Heart right ventricle (tissue), 16 donors: ENCODE data around the gene HIVEP3. TPM values are rescaled to one million over a fixed set of nuclear protein-coding genes. Genes with fewer than 3 reads are reported as not detected.

Experiments used
- ATAC-seq, 8 donors: fragments of 200-7000 bp; cut with Tn5 transposase; one replicate each; pipeline ENCODE4 v1.9.1; 2020; ENCODE audit warnings: mild to moderate bottlenecking in 8 of 8, moderate library complexity in 8 of 8, moderate number of reproducible peaks in 1 of 8
- DNase-seq, 2 donors: peaks; one replicate each; pipeline ENCODE4 v3.0.0-alpha.2; 2020
- H3K27ac ChIP-seq, 10 donors: fragments of 200-600 bp; sonication (generic) in 2 of 10; one replicate each; pipeline versions ENCODE4 v1.5.0 to v1.8.0; 2020 to 2022; ENCODE audit warnings: mild to moderate bottlenecking in 3 of 10
- H3K27me3 ChIP-seq, 7 donors: fragments of 200-600 bp; one replicate each; pipeline ENCODE4 v1.8.0; 2021 to 2022; ENCODE audit warnings: mild to moderate bottlenecking in 2 of 7
- H3K36me3 ChIP-seq, 9 donors: fragments of 200-600 bp; sonication (generic) in 1 of 9; one replicate each; pipeline versions ENCODE4 v1.5.0 to v1.8.0; 2020 to 2022; ENCODE audit warnings: mild to moderate bottlenecking in 2 of 9
- H3K4me1 ChIP-seq, 9 donors: fragments of 200-600 bp; sonication (generic) in 1 of 9; one replicate each; pipeline versions ENCODE4 v1.5.0 to v1.8.0; 2020 to 2022; ENCODE audit warnings: mild to moderate bottlenecking in 4 of 9
- H3K4me3 ChIP-seq, 10 donors: fragments of 200-600 bp; sonication (generic) in 2 of 10; one replicate each; pipeline versions ENCODE4 v1.5.0 to v1.8.0; 2020 to 2022; ENCODE audit warnings: mild to moderate bottlenecking in 7 of 10, moderate library complexity in 2 of 10
- H3K9me3 ChIP-seq, 11 donors: fragments of 200-600 bp in 10 of 11; sonication (generic) in 2 of 11; one replicate each; pipeline versions ENCODE4 v1.5.0 to v1.8.0; 2013 to 2022; ENCODE audit warnings: mild to moderate bottlenecking in 2 of 11, control low read depth in 1 of 11, moderate library complexity in 1 of 11
- WGBS, 2 donors: extraction: QIAGEN DNeasy Blood & Tissue Kit; methylation state at CpG; one replicate each; pipeline ENCODE4 v1.1.7; 2013; ENCODE audit warnings: inconsistent platforms in 1 of 2; 5-methylcytosine and 5-hydroxymethylcytosine counted together
- intact Hi-C, 10 donors: fragments of 100-400 bp; cut with DNase I; formaldehyde crosslinking; loops; one replicate each; pipeline versions ENCODE4 v1.11.1 to v1.14.2; 2022
- polyA plus RNA-seq, 2 donors: library from polyadenylated mRNA; stranded (reverse); fragments of 200-250 nt; gene quantifications; one replicate each; pipeline ENCODE4 v1.2.3, GENCODE V29; 2013
- total RNA-seq, 10 donors: library from RNA; stranded (reverse); fragmentation: NEBNext Ultra II Directional in 3 of 10; extraction: Animal tissue kit (Norgen Biotek cat#: 25700) in 3 of 10; gene quantifications; one replicate each; pipeline versions ENCODE4 v1.2.1 to v1.2.4, GENCODE V29; 2021 to 2023
- TF ChIP-seq, protein P1 (sequence below), 9 donors: fragments of 200-600 bp; sonication (generic) in 2 of 9; IDR thresholded peaks; one replicate each; pipeline versions ENCODE4 v1.5.0 to v1.8.0; 2021 to 2022; ENCODE audit warnings: antibody characterized with exemption in 9 of 9, mild to moderate bottlenecking in 5 of 9, moderate library complexity in 1 of 9
- donor health status: Arrhythmogenic right ventricular cardiomyopathy.
- donor health status: ischemic (EF 13 %, LVEDD 7.1; RV severe dilation, severe dysfunction).
- donor health status: healthy with polysubstance abuse.
- donor health status: DM: no; HTN: yes; CAD: no.
- donor health status: DM: no; HTN: no; CAD: no.
- donor health status: ischemic (EF 25% LVEDD 6.9; RV normal size, moderate dysfunction).
- donor health status: ischemic (EF 25% LVEDD 5.7; RV mildly dilated, moderate dysfunction).
- donor health status: healthy.
- donor health status: DM: yes; HTN: yes; CAD: no.
- donor health status: Ischemic cardiomyopathy.
- donor health status: ischemic (EF 35%, LVEDD 5.7; RV mildly dilated, moderate dysfunction).
- donor health status: nonischemic (EF 11% LVEDD 7.7; RV severe dilation, severe dysfunction).
- donor health status: DM: yes; HTN: yes; CAD: no.
- donor health status: PGD.
- donor health status: ischemic (EF 29% LVEDD 5.4; RV normal size, mild dysfunction).
- donor health status: nonischemic (EF 23%, LVEDD 6.1; RV moderate dilation, normal function).

HIVEP3 gene
- total and polyA plus RNA-seq, 12 donors: 2.6 to 7.5 (median 5.2) TPM

DNA sequence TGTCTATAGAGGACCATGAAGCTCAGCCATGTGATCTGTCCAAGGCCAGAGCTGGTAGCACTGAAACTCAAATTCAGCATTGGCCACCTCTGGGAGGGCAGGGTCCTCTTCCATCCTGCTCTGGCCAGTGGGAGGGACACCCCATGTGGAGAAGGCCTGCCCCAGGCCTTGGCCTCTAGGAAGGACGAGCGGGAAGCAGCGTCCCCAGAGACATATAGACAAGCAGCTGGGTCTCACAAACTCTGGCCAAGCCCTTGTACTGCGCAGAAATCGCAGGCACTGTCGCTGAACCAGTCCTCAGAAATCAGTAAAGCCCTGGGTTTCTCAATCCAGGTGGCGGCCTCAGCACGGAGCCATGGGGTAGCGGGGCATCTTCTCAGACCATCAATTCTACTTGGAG is 180.7 kb downstream of the HIVEP3 start:
- no peaks in the 10 kb centered on the region for H3K36me3 ChIP-seq
- 87 to 91% methylated on average over 9 of the region's 9 CpGs for WGBS, 2 donors
- TF ChIP-seq, protein P1, sequence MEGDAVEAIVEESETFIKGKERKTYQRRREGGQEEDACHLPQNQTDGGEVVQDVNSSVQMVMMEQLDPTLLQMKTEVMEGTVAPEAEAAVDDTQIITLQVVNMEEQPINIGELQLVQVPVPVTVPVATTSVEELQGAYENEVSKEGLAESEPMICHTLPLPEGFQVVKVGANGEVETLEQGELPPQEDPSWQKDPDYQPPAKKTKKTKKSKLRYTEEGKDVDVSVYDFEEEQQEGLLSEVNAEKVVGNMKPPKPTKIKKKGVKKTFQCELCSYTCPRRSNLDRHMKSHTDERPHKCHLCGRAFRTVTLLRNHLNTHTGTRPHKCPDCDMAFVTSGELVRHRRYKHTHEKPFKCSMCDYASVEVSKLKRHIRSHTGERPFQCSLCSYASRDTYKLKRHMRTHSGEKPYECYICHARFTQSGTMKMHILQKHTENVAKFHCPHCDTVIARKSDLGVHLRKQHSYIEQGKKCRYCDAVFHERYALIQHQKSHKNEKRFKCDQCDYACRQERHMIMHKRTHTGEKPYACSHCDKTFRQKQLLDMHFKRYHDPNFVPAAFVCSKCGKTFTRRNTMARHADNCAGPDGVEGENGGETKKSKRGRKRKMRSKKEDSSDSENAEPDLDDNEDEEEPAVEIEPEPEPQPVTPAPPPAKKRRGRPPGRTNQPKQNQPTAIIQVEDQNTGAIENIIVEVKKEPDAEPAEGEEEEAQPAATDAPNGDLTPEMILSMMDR (IDR thresholded peaks at IDR 0.05): no peak
- peaks cover 0 to 85% (median 22%) of the 10 kb centered on the region in 9 donors for H3K4me1 ChIP-seq
- DNase-seq (no peak), ATAC-seq (no peak)
- H3K27ac ChIP-seq: peak overlapping the region in 1 of 10 donors; percentile 86
- no peak overlapping the region for H3K4me3 ChIP-seq
- intact Hi-C loops: loop anchor here in 1 of 10 donors (5.0 kb wide), 1 partner anchor 76 kb away; no protein-coding TSS in a partner anchor
- no peaks in the 10 kb centered on the region for H3K27me3 ChIP-seq
- H3K9me3 ChIP-seq: no peaks in the 10 kb centered on the region

DNA sequence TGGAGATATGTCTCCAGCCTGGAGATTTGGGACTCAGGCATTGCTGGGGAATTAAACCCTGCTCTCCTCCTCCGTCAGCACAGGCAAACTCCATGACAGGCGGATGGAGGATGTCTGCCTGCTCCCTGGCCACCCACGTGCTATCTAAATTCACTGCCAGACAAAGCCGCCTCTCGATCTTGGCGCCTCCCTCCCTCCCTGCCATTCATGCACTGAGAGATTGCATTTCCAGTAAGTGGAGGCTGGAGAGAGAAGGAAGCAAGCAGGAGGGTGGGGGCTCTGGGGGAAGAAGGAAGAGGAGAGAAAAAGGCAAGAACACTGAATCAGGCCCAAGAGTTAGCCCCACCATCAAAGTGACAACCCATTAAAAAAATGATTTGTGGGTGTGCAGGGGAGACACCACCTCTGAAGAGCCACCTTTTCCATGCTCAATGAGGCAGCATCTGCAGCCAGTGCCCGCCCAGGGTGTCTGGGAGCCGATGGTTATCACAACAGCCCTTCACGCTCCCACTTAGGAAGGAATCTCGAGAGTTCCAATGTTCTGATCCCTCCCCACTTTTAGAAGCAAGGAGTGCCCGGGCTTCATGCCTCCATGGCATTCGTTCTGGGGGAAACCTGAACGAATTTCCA is 183.0 kb downstream of the HIVEP3 start:
- Histone ChIP-seq H3K9me3 (peaks cover 0 to 3% (median 0%) of the 10 kb centered on the region in 11 donors), H3K27ac (no peak overlapping the region), H3K4me1 (peaks cover 0 to 78% (median 22%) of the 10 kb centered on the region in 9 donors), H3K36me3 (no peaks in the 10 kb centered on the region), H3K27me3 (no peaks in the 10 kb centered on the region), H3K4me3 (no peak overlapping the region)
- TF ChIP-seq, protein P1 (IDR thresholded peaks at IDR 0.05): no peak
- ATAC-seq: peak in 7 of 8 donors; percentile 32 to 63 (median 51)
- DNase-seq: peak in 1 of 2 donors; percentile 39
- 56 to 72% methylated on average over 13 of the region's 13 CpGs for WGBS, 2 donors
- intact Hi-C loops: loop anchor here in 1 of 10 donors (5.0 kb wide), 1 partner anchor 73 kb away; no protein-coding TSS in a partner anchor

DNA sequence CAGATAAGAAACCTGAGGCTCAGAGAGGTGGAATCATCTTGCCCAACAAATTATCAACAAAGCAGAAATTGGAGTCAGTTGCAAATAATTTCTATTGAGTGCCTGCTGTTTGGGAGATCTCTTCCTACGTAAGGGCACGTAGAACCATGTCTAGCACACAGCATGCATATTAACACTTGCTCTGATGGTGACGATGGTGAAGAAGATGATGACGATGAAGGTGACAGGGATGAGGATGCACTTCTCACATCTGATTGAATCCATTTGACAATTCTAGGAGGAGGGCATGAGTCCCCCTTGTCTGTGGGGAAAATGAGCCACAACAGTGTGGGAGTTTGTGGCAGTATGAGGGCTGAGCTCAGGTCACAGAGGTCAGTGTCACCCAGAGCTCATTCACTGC is 183.6 kb downstream of the HIVEP3 start:
- Histone ChIP-seq H3K9me3 (peaks cover 0 to 3% (median 0%) of the 10 kb centered on the region in 11 donors), H3K36me3 (no peaks in the 10 kb centered on the region), H3K27ac (no peak overlapping the region), H3K4me3 (no peak overlapping the region), H3K4me1 (peaks cover 0 to 78% (median 28%) of the 10 kb centered on the region in 9 donors), H3K27me3 (no peaks in the 10 kb centered on the region)
- ATAC-seq (no peak), DNase-seq (no peak)
- TF ChIP-seq, protein P1 (IDR thresholded peaks at IDR 0.05): no peak
- WGBS, 2 donors: 94 to 98% methylated on average over 4 of the region's 4 CpGs
- intact Hi-C loops: loop anchor here in 1 of 10 donors (5.0 kb wide), 1 partner anchor 73 kb away; no protein-coding TSS in a partner anchor

DNA sequence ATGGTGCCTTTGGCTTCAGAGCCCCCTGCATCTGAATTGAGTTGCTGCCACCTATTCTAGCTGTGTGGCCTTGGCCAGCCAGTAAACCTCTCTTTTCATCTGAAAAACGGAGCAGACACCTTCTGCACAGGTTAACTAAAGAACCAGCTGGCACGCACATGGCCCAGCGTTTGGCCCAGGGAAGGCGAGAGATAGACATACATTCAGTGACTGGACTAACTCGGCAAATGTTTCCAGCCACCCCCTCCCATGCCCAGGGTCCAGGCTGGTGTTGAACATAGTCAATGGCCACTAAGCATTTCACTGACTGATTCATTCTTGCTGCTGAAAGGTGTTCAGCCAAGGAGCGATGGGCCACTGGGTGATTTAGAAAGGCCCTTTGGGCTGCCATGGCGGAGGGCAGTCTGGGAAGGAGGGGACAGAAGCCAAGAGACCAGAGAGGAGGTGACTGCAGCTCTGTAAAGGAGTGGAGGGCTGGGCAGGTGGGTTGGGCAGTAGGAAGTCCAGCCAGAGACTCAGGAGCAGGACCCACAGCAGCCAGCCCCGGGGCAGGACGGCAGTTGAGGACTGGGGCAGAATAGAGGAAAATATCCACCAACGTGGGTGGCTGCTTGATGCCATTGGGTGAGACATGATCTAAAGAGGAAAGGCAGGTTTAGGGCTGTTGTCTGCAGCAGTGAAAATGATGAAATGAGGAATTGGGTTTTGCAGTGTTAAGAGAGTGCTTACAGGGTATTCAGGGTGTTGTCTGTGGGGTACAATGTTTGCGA is 184.3 kb downstream of the HIVEP3 start:
- no peaks in the 10 kb centered on the region for H3K36me3 ChIP-seq
- H3K9me3 ChIP-seq: peaks cover 0 to 3% (median 0%) of the 10 kb centered on the region in 11 donors
- ATAC-seq (no peak), DNase-seq (no peak)
- H3K4me1 ChIP-seq: peaks cover 3 to 78% (median 32%) of the 10 kb centered on the region in 9 donors
- WGBS, 2 donors: 95 to 96% methylated on average over 11 of the region's 11 CpGs
- no peak overlapping the region for H3K27ac ChIP-seq
- H3K4me3 ChIP-seq: no peak overlapping the region
- TF ChIP-seq, protein P1 (IDR thresholded peaks at IDR 0.05): no peak
- H3K27me3 ChIP-seq: no peaks in the 10 kb centered on the region
- intact Hi-C loops: no loop called here
